D721Med (cell line): ENCODE data around the gene ANKRD12.

ENCODE experiments used
- DNase-seq: peaks from one replicate; pipeline ENCODE4 v3.0.0; 2011; ENCODE audit warnings: low spot score; ENCODE audit not compliant: insufficient read length
- FAIRE-seq: peaks from 2 replicates; lab custom pipeline; 2011; peaks lifted over from hg19 to GRCh38; lab: Jason Lieb, UNC
- TF ChIP-seq, protein P1 (sequence below): IDR thresholded peaks from 2 replicates; pipeline ENCODE4 v1.5.1; 2012; ENCODE audit warnings: mild to moderate bottlenecking, control low read depth; ENCODE audit not compliant: insufficient read depth; ENCODE audit errors: missing control alignments

Gene ANKRD12

DNA sequence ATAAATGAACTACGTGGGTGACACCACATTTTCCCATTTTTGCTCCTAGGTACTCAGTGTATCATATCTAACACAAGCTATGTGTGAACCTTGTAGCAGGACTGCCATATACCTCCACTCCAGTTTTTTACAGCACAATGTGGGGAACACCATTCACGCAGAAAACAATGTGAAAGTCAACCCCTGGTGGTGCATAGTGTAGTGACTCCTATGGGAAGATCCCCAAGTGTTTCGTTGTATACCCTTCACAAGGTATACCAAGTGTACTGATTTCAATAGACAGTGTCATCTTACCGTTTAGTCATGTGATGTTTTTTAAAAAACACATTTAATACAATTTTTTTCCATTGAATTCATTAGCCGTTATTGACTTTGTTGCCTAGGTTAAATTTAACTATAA lies 68.1 kb downstream of the ANKRD12 start:
- FAIRE-seq (no peak), DNase-seq (no peak)
- TF ChIP-seq, protein P1, sequence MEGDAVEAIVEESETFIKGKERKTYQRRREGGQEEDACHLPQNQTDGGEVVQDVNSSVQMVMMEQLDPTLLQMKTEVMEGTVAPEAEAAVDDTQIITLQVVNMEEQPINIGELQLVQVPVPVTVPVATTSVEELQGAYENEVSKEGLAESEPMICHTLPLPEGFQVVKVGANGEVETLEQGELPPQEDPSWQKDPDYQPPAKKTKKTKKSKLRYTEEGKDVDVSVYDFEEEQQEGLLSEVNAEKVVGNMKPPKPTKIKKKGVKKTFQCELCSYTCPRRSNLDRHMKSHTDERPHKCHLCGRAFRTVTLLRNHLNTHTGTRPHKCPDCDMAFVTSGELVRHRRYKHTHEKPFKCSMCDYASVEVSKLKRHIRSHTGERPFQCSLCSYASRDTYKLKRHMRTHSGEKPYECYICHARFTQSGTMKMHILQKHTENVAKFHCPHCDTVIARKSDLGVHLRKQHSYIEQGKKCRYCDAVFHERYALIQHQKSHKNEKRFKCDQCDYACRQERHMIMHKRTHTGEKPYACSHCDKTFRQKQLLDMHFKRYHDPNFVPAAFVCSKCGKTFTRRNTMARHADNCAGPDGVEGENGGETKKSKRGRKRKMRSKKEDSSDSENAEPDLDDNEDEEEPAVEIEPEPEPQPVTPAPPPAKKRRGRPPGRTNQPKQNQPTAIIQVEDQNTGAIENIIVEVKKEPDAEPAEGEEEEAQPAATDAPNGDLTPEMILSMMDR, result no peak

DNA sequence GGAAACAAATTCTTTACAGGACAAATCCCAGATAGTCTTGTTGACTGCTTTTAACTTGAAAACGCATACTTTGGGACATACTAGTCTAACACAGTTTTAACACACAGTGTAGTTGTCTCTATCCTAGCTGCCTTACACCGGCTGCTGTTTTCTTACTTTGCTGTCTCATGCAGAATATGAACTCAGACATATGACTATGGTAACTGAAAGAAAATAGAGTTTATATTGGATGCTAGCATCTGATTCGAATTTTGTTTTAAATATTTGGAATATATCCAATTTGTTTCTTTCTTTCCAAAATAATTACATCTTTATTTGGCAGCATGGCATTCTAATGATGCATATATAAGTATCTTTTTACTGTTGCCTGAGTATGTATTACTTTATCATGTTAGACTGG lies 69.8 kb downstream of the ANKRD12 start:
- TF ChIP-seq, protein P1, result no peak
- no peak for FAIRE-seq
- no peak for DNase-seq

DNA sequence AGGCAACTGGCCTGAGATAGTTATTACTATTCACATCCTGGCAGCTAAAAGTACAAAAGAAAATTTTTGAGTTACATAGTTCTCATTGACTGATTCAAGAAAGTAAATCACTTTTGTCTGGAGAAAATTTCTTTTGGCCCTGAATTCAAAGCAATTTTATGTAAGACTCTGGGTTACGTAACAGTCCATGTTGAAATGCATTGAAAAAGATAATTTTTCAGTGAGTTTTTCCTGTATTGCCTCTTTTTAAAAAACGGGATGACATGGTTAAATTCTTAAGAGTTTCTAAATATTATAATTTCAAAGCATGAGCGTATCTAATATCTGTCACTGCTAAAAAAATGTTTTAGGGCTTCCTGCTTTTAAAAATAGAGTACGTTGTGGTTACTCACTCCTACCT lies 72.7 kb downstream of the ANKRD12 start:
- DNase-seq (no peak), FAIRE-seq (no peak)

DNA sequence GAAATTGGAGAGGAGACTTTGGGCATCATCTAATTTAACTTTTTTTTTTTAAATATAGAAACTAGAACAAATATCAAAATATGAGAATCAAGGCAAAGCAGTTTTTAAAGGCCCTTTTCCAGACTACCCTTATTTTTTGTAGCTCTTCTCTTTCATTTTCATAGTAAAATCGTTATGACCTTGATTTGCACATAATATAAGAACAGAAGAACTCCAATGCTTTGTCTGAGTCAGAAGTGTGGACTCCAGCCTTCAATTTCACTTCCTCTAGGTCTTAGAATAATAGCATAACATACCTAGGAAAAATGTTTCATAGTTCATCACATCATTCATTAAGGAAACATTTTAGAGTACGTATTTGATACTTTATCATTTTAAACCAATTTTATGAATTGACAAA lies 74.4 kb downstream of the ANKRD12 start:
- FAIRE-seq (peak; percentile 21), DNase-seq (no peak)
- TF ChIP-seq, protein P1, result no peak

More for the DNA sequence above, 72.7 kb downstream of the ANKRD12 start:
- TF ChIP-seq, protein P1, result no peak

DNA sequence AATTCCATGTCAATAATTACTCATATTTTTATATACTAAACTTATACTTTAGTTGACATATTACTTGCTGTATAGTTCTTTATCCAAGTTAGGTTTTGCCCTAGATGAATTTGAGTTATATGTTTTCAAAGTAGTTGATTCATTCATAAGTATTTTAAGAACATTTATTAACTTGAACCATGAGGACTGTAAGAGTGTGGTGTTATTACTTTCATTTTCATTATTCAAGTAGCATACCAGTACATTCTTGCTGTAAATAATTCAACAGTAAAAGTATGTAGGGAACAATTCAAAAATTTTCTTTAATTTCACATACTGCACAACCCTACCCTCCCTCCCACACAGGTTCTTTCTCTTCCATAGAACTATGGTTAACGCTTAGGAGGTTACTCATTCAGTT lies 75.4 kb downstream of the ANKRD12 start:
- DNase-seq (no peak), FAIRE-seq (no peak)
- TF ChIP-seq, protein P1, result no peak

DNA sequence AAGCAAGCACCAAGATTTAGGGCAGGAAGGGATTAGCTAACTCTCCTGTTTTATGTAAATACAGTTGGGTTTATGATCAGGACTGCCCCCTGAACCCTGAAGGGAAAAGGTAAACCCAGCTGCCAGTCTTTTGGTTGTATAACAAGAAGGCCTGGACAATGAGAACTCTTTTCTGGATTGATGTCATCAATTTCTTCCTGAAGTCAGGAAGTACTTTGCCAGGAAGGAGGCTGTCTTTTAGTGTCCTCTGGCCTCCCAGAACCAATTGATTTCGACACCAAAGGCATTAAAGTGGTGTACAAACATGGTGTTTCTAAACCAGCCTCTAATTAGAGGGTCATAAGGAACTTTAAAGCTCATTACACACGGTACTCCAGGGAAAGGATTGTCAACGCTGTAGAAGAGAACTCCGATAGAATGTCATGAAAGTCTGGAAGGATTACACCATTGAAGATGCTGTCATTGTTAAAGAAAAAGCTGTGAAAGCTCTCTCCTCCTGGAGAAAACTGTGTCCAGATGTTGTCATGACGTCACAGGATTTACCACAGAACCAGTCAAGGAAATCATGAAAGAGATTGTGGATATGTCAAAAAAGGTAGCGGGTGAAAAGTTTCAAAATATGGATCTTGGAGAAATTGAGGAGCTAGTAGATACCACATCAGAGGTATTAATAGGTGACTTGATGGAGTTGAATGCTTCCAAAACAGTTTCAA lies 78.8 kb downstream of the ANKRD12 start:
- FAIRE-seq, result no peak
- TF ChIP-seq, protein P1, result no peak

DNA sequence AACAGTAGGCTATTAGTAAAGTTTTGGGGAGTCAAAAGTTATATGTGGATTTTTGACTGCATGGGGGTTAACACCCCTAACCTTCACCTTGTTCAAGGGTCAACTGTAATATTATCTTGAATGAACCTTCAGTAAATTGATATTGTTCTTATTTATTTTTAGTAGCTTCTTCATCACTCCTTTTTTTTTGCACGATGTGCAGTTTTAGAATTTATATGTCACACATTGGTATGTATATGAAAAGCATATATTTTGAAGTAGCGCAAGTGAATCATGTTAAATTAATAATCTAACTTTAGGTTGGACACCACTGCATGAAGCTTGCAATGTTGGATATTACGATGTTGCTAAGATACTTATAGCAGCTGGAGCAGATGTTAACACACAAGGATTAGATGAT lies 79.9 kb downstream of the ANKRD12 start:
- DNase-seq (no peak), FAIRE-seq (no peak)
- TF ChIP-seq, protein P1, result no peak

More for the DNA sequence above, 78.8 kb downstream of the ANKRD12 start:
- DNase-seq, result no peak
